Measurements from ENCODE around the gene ZNF521. TPM values are rescaled to one million over a fixed set of nuclear protein-coding genes. Genes with fewer than 3 reads are reported as not detected.

The ZNF521 gene
- total RNA-seq, 1 donor from 2014 or later = 58.7 TPM

DNA sequence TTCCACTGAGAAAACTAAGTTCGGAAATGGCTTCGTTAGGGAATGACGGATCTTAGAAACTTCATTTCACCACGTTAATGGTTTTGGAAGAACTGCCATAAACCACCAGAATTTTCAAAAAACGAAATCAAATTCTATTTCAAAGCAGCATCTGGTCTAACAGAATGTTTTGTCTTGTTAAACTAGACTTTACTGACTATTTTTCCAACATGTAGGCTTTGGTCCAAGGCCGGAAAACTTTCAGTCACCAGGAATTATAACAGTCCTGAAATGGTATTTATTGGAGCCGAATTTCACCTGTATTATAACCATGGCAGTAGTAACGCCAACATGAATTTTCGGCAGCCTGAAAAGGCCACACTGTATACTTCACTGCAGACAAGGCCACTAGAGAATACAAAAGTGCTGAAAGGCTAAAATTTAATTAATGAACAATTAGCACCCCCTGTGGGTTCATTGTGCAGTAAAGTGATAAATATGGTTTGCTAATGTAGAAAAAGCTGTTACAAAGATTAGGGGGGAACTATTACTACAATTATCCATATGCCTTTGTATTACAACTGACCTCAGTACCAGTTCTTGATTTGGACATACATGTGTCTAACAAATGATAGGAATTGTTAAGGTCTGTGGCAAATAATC, 116.4 kb downstream of the ZNF521 start:
- no peak for DNase-seq
- no peak overlapping the region for H3K4me3 Mint-ChIP-seq (ENCODE audit: unreplicated experiment)
- no peaks in the 10 kb centered on the region for H3K27me3 Mint-ChIP-seq (ENCODE audit: unreplicated experiment)
- H3K4me1 Mint-ChIP-seq (ENCODE audit: low read depth, unreplicated experiment) = peaks cover 26% of the 10 kb centered on the region
- peaks cover 3% of the 10 kb centered on the region for H3K9me3 Mint-ChIP-seq (ENCODE audit: unreplicated experiment)
- no peaks in the 10 kb centered on the region for H3K36me3 Mint-ChIP-seq (ENCODE audit: unreplicated experiment)
- H3K27ac Mint-ChIP-seq (ENCODE audit: unreplicated experiment) = no peak overlapping the region
- TF ChIP-seq, protein P1, sequence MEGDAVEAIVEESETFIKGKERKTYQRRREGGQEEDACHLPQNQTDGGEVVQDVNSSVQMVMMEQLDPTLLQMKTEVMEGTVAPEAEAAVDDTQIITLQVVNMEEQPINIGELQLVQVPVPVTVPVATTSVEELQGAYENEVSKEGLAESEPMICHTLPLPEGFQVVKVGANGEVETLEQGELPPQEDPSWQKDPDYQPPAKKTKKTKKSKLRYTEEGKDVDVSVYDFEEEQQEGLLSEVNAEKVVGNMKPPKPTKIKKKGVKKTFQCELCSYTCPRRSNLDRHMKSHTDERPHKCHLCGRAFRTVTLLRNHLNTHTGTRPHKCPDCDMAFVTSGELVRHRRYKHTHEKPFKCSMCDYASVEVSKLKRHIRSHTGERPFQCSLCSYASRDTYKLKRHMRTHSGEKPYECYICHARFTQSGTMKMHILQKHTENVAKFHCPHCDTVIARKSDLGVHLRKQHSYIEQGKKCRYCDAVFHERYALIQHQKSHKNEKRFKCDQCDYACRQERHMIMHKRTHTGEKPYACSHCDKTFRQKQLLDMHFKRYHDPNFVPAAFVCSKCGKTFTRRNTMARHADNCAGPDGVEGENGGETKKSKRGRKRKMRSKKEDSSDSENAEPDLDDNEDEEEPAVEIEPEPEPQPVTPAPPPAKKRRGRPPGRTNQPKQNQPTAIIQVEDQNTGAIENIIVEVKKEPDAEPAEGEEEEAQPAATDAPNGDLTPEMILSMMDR (IDR thresholded peaks at IDR 0.05; ENCODE audit: partially characterized antibody, unreplicated experiment) = no peak

DNA sequence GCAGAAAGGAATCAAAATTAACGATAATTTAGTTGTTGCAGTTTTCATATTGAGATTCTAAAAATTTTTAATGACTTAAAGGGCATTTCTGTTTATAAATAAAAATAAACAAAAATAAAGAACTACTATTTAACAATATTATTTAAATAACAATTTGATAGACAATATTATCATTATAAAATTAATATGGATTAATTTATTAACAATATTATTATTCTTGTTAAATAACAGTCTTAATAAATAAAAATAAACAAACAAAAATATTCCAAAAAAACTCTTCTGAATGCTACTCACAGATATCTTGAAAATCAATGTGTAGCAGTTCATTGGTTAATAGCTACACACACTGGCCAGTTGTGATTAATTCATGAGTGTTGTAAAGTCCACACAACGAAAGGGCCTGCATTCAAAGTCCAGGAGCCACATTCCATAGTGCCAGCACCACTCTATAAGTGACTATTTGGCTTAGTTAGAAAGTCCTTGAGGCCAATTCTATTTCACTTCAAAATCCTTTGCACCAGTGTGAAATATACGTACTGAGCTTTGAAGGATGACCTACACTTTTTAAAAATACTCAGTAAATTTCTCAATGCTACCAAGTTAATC, 117.1 kb downstream of the ZNF521 start:
- Mint-ChIP-seq H3K36me3 (ENCODE audit: unreplicated experiment) (no peaks in the 10 kb centered on the region), H3K27ac (ENCODE audit: unreplicated experiment) (no peak overlapping the region), H3K27me3 (ENCODE audit: unreplicated experiment) (no peaks in the 10 kb centered on the region), H3K4me1 (ENCODE audit: low read depth, unreplicated experiment) (peaks cover 29% of the 10 kb centered on the region), H3K4me3 (ENCODE audit: unreplicated experiment) (no peak overlapping the region), H3K9me3 (ENCODE audit: unreplicated experiment) (peaks cover 3% of the 10 kb centered on the region)
- DNase-seq = no peak
- TF ChIP-seq, protein P1 (IDR thresholded peaks at IDR 0.05; ENCODE audit: partially characterized antibody, unreplicated experiment) = no peak

DNA sequence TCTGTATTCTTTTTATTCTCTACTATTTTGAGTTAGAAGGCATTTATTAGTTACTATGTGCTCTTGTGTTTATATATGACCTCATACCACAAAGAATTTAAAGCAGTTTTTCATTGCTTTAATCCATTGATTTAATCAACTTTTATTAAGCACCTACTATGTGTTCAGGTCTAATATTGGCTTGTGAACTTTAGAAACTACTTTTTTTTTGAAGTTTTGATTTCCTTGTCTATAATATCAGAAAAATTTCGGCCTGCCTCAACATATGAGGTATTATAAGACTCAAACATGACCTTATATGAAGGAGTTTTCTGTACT, 117.7 kb downstream of the ZNF521 start:
- Mint-ChIP-seq H3K4me3 (ENCODE audit: unreplicated experiment) (no peak overlapping the region), H3K27ac (ENCODE audit: unreplicated experiment) (no peak overlapping the region), H3K36me3 (ENCODE audit: unreplicated experiment) (no peaks in the 10 kb centered on the region), H3K27me3 (ENCODE audit: unreplicated experiment) (no peaks in the 10 kb centered on the region), H3K9me3 (ENCODE audit: unreplicated experiment) (peaks cover 3% of the 10 kb centered on the region), H3K4me1 (ENCODE audit: low read depth, unreplicated experiment) (peaks cover 30% of the 10 kb centered on the region)
- DNase-seq = no peak
- TF ChIP-seq, protein P1 (IDR thresholded peaks at IDR 0.05; ENCODE audit: partially characterized antibody, unreplicated experiment) = no peak

DNA sequence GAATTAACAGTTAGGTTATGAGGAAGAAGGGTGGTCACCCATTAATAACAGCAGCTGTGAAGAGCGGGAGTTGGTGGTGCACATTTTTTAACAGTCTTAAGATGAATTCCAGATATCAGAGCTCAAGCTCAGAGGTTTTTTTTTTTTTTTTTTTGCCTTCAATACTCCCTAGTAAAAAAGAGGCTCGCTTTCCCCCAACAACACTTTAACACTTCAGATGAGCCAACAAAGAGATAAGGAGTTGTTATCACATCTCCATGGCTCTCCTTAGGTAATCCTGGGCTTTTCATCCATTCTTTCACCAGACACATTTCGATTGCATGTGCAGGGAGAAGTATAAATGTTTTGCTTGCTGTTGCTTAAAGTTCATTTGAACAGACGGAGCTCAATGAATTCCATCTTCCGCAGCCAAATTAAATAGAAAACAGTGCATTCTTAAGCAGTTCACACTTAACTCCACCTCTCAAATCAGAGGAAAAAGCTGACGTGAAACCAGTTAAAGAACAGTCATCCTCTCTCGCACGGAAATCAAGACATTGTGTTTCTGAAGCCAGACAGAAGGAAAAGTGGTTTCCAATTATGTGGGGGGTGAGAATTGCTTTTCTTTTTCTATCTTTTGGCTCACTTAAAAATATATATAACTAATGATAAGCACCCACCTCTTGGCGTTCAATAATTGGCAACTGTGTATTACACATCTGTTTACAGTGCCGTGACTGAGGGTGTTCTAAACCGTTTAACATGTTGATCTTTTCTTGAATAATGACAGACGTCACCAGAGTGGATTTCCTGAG, 118.2 kb downstream of the ZNF521 start:
- peak overlapping the region; percentile 62 for H3K27ac Mint-ChIP-seq (ENCODE audit: unreplicated experiment)
- no peak overlapping the region for H3K4me3 Mint-ChIP-seq (ENCODE audit: unreplicated experiment)

More for the DNA sequence above, 118.2 kb downstream of the ZNF521 start:
- peaks cover 33% of the 10 kb centered on the region for H3K4me1 Mint-ChIP-seq (ENCODE audit: low read depth, unreplicated experiment)
- peaks cover 3% of the 10 kb centered on the region for H3K9me3 Mint-ChIP-seq (ENCODE audit: unreplicated experiment)
- H3K36me3 Mint-ChIP-seq (ENCODE audit: unreplicated experiment) = no peaks in the 10 kb centered on the region
- no peaks in the 10 kb centered on the region for H3K27me3 Mint-ChIP-seq (ENCODE audit: unreplicated experiment)
- no peak for DNase-seq
- TF ChIP-seq, protein P1 (IDR thresholded peaks at IDR 0.05; ENCODE audit: partially characterized antibody, unreplicated experiment) = no peak
